Measurements from ENCODE around the gene SSU72.

DNA sequence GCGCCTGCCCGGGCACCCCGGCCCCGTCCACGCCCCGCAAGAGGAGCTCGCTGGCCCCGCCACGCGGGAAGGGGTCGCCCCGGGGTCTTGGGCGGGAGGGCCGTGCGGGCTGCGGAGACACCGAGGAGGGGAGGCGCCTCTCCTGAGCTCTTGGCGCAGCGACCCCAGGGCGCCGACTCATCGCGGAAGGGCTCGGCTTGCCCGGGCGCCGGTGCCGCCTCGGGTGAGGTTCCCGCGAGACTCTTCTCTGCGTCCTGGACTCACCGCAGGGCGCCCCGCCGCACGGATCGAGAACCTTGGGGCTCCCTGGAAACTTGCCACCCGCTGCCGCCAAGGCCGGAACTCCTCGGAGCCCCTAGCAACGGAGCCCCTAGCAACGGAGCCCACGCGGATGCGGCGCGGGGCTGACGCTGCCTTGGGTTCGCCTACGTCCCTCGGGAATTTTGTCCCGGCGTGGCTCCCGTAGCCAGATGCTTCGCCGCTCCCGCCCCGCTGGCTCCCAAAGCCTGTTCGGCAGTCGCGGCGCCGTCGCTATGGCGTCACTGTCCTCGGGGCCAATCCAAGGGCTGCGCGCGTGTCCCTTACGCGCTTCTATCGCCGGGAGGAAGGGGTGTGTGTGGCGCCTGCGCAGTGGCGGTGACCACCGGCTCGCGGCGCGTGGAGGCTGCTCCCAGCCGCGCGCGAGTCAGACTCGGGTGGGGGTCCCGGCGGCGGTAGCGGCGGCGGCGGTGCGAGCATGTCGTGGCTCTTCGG, 63.0 kb downstream of the SSU72 start, which contains the start of gene ATAD3A:
- TF ChIP-seq CTCF (IDR thresholded peaks at IDR 0.05) (no peak), YY1 (IDR thresholded peaks at IDR 0.05; ENCODE audit: low read depth) (no peak)

All from SK-N-SH (cell line).